Stimulated activated CD4-positive, alpha-beta T cell treated with anti-CD3 and anti-CD28 coated beads, Interleukin-15, amount 100 ng/mL, for 24 hours (primary cell): Measurements from ENCODE around the gene FUCA2.
"Not testable (repeated sequence)": the region's sequence is repeated elsewhere in the genome, so short reads cannot be mapped to it uniquely, and the experiment has no call there.

Experiments used
- DNase-seq: peaks from one replicate; pipeline ENCODE4 v3.0.0-alpha.2; 2020

Gene FUCA2

GRCh38 chr6:143490775-143491174 is 20.7 kb downstream of the FUCA2 start:
- DNase-seq = no peak

GRCh38 chr6:143490244-143490643 is 21.3 kb downstream of the FUCA2 start:
- DNase-seq = no peak

- DNase-seq = no peak
These were observed 24.8 kb downstream of the FUCA2 start for GRCh38 chr6:143486752-143487151.

- no peak for DNase-seq
These were observed 25.6 kb downstream of the FUCA2 start for GRCh38 chr6:143485967-143486366.

GRCh38 chr6:143482593-143482992 is 28.9 kb downstream of the FUCA2 start:
- DNase-seq = no peak

GRCh38 chr6:143478479-143479062 is 32.9 kb downstream of the FUCA2 start:
- DNase-seq = no peak

- DNase-seq = no peak
These were observed 35.0 kb downstream of the FUCA2 start for GRCh38 chr6:143476545-143476944.

GRCh38 chr6:143471822-143472221 is 39.7 kb downstream of the FUCA2 start:
- DNase-seq = no peak

- DNase-seq = not testable (repeated sequence)
These were observed 42.7 kb downstream of the FUCA2 start for GRCh38 chr6:143468823-143469222.

- DNase-seq = no peak
These were observed 43.5 kb downstream of the FUCA2 start for GRCh38 chr6:143468026-143468425.

GRCh38 chr6:143465546-143465945 is 46.0 kb downstream of the FUCA2 start:
- DNase-seq = no peak

GRCh38 chr6:143457563-143458359 is 53.8 kb downstream of the FUCA2 start:
- DNase-seq = no peak

- DNase-seq = no peak
These were observed 60.0 kb downstream of the FUCA2 start for GRCh38 chr6:143451531-143451930.

- DNase-seq = peak; percentile 96
These were observed 60.8 kb downstream of the FUCA2 start, which contains the start of the genes ADAT2 and PEX3 for GRCh38 chr6:143450453-143451371. Gene ADAT2 (minus strand): TSS chr6:143450695. CDS start chr6:143450658, 37 bp downstream. Gene PEX3 (plus strand): TSS chr6:143450805. CDS start chr6:143451043, 238 bp downstream.

GRCh38 chr6:143449714-143450452 is 61.6 kb downstream of the FUCA2 start:
- peak; percentile 28 for DNase-seq

- DNase-seq = no peak
These were observed 62.3 kb downstream of the FUCA2 start for GRCh38 chr6:143449082-143449713.

GRCh38 chr6:143447865-143448264 is 63.7 kb downstream of the FUCA2 start:
- not testable (repeated sequence) for DNase-seq
